Esophagus muscularis mucosa (tissue), 3 donors: ENCODE results near the gene DEPDC1B.

Source experiments
- CTCF ChIP-seq, 3 experiments: fragments of 200-600 bp in 2 of 3; fragments of 450-650 bp in 1 of 3; sonication (generic) in 2 of 3; IDR thresholded peaks; one replicate each; pipeline ENCODE4 v1.5.1; 2017 to 2019; ENCODE audit warnings: antibody characterized with exemption in 3 of 3, mild to moderate bottlenecking in 2 of 3, moderate library complexity in 1 of 3
- POLR2A ChIP-seq: fragments of 450-650 bp; IDR thresholded peaks from one replicate; pipeline ENCODE4 v1.6.1; 2017; ENCODE audit warnings: antibody characterized with exemption, moderate library complexity, mild to moderate bottlenecking, low read depth

GRCh38 chr5:60687927-60688720 lies 11.8 kb downstream of the DEPDC1B start:
- TF ChIP-seq POLR2A (no peak), CTCF (IDR thresholded peaks at IDR 0.05) (no peak)
